Loucy (cell line): Measurements from ENCODE around the gene CPT1C.

Source experiments
- H2AFZ ChIP-seq: fragments of 200-600 bp; sonication (generic); 2 replicates; pipeline ENCODE4 v1.6.0; 2016; ENCODE audit warnings: antibody characterized with exemption, mild to moderate bottlenecking, low read length, moderate library complexity
- H3F3A ChIP-seq: fragments of 200-600 bp; 2 replicates; pipeline ENCODE4 v1.6.0; 2016; ENCODE audit warnings: antibody characterized with exemption, low read depth, mild to moderate bottlenecking
- H3K27me3 ChIP-seq: fragments of 200-600 bp; sonication (generic); 2 replicates; pipeline ENCODE4 v1.6.1; 2014; ENCODE audit warnings: low read length, mild to moderate bottlenecking; ENCODE audit not compliant: insufficient read depth, poor library complexity, severe bottlenecking
- H3K36me3 ChIP-seq: fragments of 200-600 bp; sonication (generic); 2 replicates; pipeline ENCODE4 v1.6.1; 2016; ENCODE audit warnings: low read length; ENCODE audit not compliant: insufficient read depth
- H3K4me1 ChIP-seq: fragments of 200-600 bp; sonication (generic); 2 replicates; pipeline ENCODE4 v1.5.1; 2014; ENCODE audit warnings: low read length, mild to moderate bottlenecking; ENCODE audit not compliant: insufficient read depth, poor library complexity, severe bottlenecking
- H3K4me2 ChIP-seq: fragments of 200-600 bp; sonication (generic); 2 replicates; pipeline ENCODE4 v1.6.0; 2014; ENCODE audit warnings: antibody characterized with exemption, low read length, low read depth, mild to moderate bottlenecking; ENCODE audit not compliant: poor library complexity, severe bottlenecking
- H3K4me3 ChIP-seq: fragments of 200-600 bp; sonication (generic); 2 replicates; pipeline ENCODE4 v1.5.1; 2014; ENCODE audit warnings: low read length, mild to moderate bottlenecking, mixed read lengths; ENCODE audit not compliant: poor library complexity, severe bottlenecking
- H3K79me2 ChIP-seq: fragments of 200-600 bp; sonication (generic); 2 replicates; pipeline ENCODE4 v1.6.1; 2014; ENCODE audit warnings: low read length; ENCODE audit not compliant: insufficient read depth
- H3K9ac ChIP-seq: fragments of 200-600 bp; sonication (generic); 2 replicates; pipeline ENCODE4 v1.6.0; 2014; ENCODE audit warnings: mild to moderate bottlenecking, low read depth, low read length, moderate library complexity; ENCODE audit not compliant: poor library complexity, severe bottlenecking
- H3K9me2 ChIP-seq: fragments of 200-600 bp; sonication (generic); replicated peaks from 2 replicates; pipeline ENCODE4 v1.6.1; 2016; ENCODE audit warnings: low read depth, low read length, mixed read lengths
- H3K9me3 ChIP-seq: fragments of 200-600 bp; sonication (generic); 2 replicates; pipeline ENCODE4 v1.6.1; 2014; ENCODE audit warnings: mild to moderate bottlenecking, antibody characterized with exemption, low read length, low read depth; ENCODE audit not compliant: insufficient read depth
- H4K20me1 ChIP-seq: fragments of 200-600 bp; sonication (generic); 2 replicates; pipeline ENCODE4 v1.6.0; 2014; ENCODE audit warnings: antibody characterized with exemption, low read length, mild to moderate bottlenecking; ENCODE audit not compliant: insufficient read depth, poor library complexity, severe bottlenecking
- EZH2phosphoT487 ChIP-seq: fragments of 200-600 bp; IDR thresholded peaks from 2 replicates; pipeline ENCODE4 v1.6.1; 2018; ENCODE audit warnings: antibody characterized with exemption, mild to moderate bottlenecking, moderate library complexity, borderline replicate concordance
- TF ChIP-seq, protein P1 (sequence below): fragments of 200-600 bp; sonication (generic); conservative IDR thresholded peaks from 2 replicates; pipeline ENCODE4 v1.5.1; 2014; ENCODE audit warnings: mild to moderate bottlenecking, antibody characterized with exemption, low read length

CPT1C gene

DNA sequence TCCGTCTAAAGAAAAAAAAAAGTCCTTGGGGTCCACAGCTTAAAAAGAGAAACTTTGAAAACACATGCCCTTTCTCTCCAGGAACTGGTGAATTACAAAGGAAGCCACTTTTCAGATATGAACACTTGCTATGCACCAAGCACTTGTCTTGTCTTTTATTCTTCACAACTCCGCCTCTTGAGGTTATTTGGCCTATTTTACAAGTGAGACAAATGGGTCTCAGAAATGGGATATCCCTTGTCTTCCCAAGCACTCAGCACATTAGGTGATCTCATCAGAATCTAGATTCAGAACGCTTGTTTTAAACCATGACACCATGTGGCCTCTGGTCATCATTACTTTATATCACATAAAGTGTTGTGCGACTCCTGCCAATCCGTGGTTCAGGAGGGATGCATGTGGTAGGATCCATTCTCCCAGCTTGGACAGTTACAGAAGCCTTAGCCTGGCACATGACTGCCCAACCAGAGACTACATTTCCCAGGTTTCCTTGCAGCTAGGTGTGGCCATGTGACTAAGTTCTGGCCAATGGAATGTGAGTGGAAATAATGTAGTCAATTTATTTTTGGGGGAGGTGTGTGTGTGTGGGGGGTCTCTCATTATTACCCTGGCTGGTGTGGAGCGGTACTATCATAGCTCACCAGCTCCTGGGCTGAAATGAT is 58.3 kb downstream of the CPT1C start:
- Histone ChIP-seq H3K9ac (no peak overlapping the region), H3F3A (no peaks in the 10 kb centered on the region), H3K4me3 (no peak overlapping the region), H3K4me2 (no peak overlapping the region), H3K79me2 (no peaks in the 10 kb centered on the region), H3K27me3 (no peaks in the 10 kb centered on the region), H3K36me3 (no peaks in the 10 kb centered on the region), H4K20me1 (no peaks in the 10 kb centered on the region), H3K9me3 (peaks cover 5% of the 10 kb centered on the region; the same call in 1 of the 2 replicates), H3K9me2 (no peaks in the 10 kb centered on the region), H2AFZ (no peak overlapping the region), H3K4me1 (no peaks in the 10 kb centered on the region)
- no peak for TF ChIP-seq EZH2phosphoT487
- TF ChIP-seq, protein P1, sequence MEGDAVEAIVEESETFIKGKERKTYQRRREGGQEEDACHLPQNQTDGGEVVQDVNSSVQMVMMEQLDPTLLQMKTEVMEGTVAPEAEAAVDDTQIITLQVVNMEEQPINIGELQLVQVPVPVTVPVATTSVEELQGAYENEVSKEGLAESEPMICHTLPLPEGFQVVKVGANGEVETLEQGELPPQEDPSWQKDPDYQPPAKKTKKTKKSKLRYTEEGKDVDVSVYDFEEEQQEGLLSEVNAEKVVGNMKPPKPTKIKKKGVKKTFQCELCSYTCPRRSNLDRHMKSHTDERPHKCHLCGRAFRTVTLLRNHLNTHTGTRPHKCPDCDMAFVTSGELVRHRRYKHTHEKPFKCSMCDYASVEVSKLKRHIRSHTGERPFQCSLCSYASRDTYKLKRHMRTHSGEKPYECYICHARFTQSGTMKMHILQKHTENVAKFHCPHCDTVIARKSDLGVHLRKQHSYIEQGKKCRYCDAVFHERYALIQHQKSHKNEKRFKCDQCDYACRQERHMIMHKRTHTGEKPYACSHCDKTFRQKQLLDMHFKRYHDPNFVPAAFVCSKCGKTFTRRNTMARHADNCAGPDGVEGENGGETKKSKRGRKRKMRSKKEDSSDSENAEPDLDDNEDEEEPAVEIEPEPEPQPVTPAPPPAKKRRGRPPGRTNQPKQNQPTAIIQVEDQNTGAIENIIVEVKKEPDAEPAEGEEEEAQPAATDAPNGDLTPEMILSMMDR, result no peak

DNA sequence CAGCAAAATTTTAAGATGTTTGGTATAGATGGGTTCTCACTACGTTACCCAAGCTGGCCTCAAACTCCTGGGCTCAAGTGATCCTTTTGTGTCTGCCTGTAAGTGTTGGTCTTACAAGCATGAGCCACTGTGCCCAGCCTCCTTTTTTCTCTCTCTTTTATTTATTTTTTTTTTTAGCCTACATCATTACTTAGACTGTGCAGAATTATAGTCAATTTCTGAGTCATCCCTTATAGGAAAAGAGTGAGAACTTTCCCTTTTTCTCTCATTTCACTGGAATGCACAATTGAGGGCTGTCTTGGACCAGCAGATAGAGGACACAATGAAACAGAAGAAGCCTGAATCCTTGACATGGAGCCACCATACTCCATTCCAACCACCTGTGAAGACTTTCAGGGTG is 58.9 kb downstream of the CPT1C start:
- Histone ChIP-seq H3K4me1 (no peaks in the 10 kb centered on the region), H3K4me2 (no peak overlapping the region), H3K9ac (no peak overlapping the region), H3K79me2 (no peaks in the 10 kb centered on the region), H3K9me2 (no peaks in the 10 kb centered on the region), H3K36me3 (no peaks in the 10 kb centered on the region), H4K20me1 (no peaks in the 10 kb centered on the region), H3F3A (no peaks in the 10 kb centered on the region), H2AFZ (no peak overlapping the region), H3K27me3 (no peaks in the 10 kb centered on the region), H3K9me3 (peaks cover 5% of the 10 kb centered on the region; the same call in 1 of the 2 replicates), H3K4me3 (no peak overlapping the region)
- no peak for TF ChIP-seq EZH2phosphoT487
- TF ChIP-seq, protein P1, result no peak

DNA sequence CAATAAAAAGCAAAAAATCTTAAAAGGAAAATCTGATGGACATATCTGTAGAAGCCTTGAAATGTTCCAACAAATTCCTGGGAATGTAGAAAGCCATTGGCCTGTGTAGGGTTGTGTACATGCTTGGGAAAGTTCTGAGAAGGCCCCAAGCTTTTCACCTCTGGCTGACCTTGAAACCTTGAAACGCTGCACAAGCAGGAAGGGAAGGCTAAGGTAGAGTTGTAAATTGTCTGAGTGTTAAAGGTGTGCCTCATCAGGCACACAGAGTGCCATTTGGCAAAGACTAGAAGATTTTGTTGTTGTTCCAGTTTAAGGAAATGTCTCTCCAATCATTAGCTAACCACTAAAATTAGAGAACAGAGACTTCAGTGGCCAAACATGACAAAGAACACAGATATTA is 61.8 kb downstream of the CPT1C start:
- Histone ChIP-seq H3F3A (no peaks in the 10 kb centered on the region), H3K9me2 (no peaks in the 10 kb centered on the region), H3K4me3 (no peak overlapping the region), H3K79me2 (no peaks in the 10 kb centered on the region), H3K4me1 (no peaks in the 10 kb centered on the region), H3K4me2 (no peak overlapping the region), H3K9ac (no peak overlapping the region), H3K9me3 (peaks cover 5% of the 10 kb centered on the region; the same call in 1 of the 2 replicates), H4K20me1 (no peaks in the 10 kb centered on the region), H2AFZ (no peak overlapping the region), H3K36me3 (no peaks in the 10 kb centered on the region), H3K27me3 (no peaks in the 10 kb centered on the region)
- TF ChIP-seq EZH2phosphoT487, result no peak
- TF ChIP-seq, protein P1, result no peak
